GM12878 (cell line): ENCODE data around the gene POLD2. TPM values are rescaled to one million over a fixed set of nuclear protein-coding genes. Genes with fewer than 3 reads are reported as not detected.

ENCODE experiments used
- ATAC-seq: fragments of 200-7000 bp; cut with Tn5 transposase; 3 replicates; pipeline ENCODE4 v1.9.1; 2020; ENCODE audit warnings: mild to moderate bottlenecking, moderate library complexity
- BruUV-seq: library from RNA; stranded (reverse); fragments of 400-500 nt; replicated peaks from 2 replicates; lab custom pipeline; 2021; lab: Mats Ljungman, UMichigan
- CTCF ChIA-PET: fragments of 300-600 bp; sonication (Branson Sonifier 250); formaldehyde crosslinking; extraction: SDS; loops from one replicate; lab custom pipeline; 2021; ENCODE audit warnings: inconsistent platforms; lab: Yijun Ruan, JAX
- POLR2A ChIA-PET: fragments of 350-600 bp; formaldehyde crosslinking; extraction: SDS; loops from one replicate; lab custom pipeline; 2021; ENCODE audit warnings: inconsistent platforms; lab: Charles Lee
- RAD21 ChIA-PET: fragments of 300-600 bp; sonication (Branson Sonifier 250); formaldehyde crosslinking; loops from one replicate; lab custom pipeline; 2023; ENCODE audit warnings: antibody characterized with exemption; ENCODE audit not compliant: unreplicated experiment; lab: Charles Lee
- SMC1A ChIA-PET: fragments of 300-600 bp; sonication (Branson Sonifier 250); formaldehyde crosslinking; loops from one replicate; lab custom pipeline; 2023; ENCODE audit not compliant: unreplicated experiment, uncharacterized antibody; lab: Charles Lee
- DNase-seq: peaks from one replicate; pipeline ENCODE4 v3.0.0-alpha.2; 2011; ENCODE audit warnings: low read depth, low spot score
- FAIRE-seq: peaks from 3 replicates; lab custom pipeline; 2011; peaks lifted over from hg19 to GRCh38; lab: Jason Lieb, UNC
- H2AFZ ChIP-seq: 2 replicates; pipeline ENCODE4 v1.6.0; 2011; ENCODE audit warnings: low read depth, low read length, control low read depth; ENCODE audit not compliant: control insufficient read depth
- H3K27ac ChIP-seq: 2 replicates; pipeline ENCODE4 v1.5.1; 2011; ENCODE audit warnings: control low read depth; ENCODE audit not compliant: control insufficient read depth, insufficient read depth
- H3K27me3 ChIP-seq, 2 experiments: replicated peaks in 1 of 2; 2 replicates each; pipeline versions ENCODE4 v1.6.0 to v1.6.1; 2011; ENCODE audit warnings: low read length in 1 of 2; ENCODE audit not compliant: control insufficient read depth in 2 of 2, insufficient read depth in 2 of 2
- H3K36me3 ChIP-seq, 2 experiments: 2 replicates each; pipeline ENCODE4 v1.5.1; 2011; ENCODE audit warnings: low read length in 1 of 2; ENCODE audit not compliant: control insufficient read depth in 2 of 2, insufficient read depth in 2 of 2
- H3K4me1 ChIP-seq: 2 replicates; pipeline ENCODE4 v1.6.1; 2011; ENCODE audit warnings: mild to moderate bottlenecking, low read length, moderate library complexity, mixed read lengths; ENCODE audit not compliant: control insufficient read depth, insufficient read depth
- H3K4me2 ChIP-seq: 2 replicates; pipeline ENCODE4 v1.6.0; 2011; ENCODE audit warnings: control low read depth; ENCODE audit not compliant: control insufficient read depth, insufficient read depth
- H3K4me3 ChIP-seq: fragments of 200-600 bp; sonication (generic); 2 replicates; pipeline ENCODE4 v1.5.1; 2016
- H3K79me2 ChIP-seq: 2 replicates; pipeline ENCODE4 v1.6.0; 2011; ENCODE audit warnings: low read length; ENCODE audit not compliant: control insufficient read depth, insufficient read depth
- H3K9ac ChIP-seq: 2 replicates; pipeline ENCODE4 v1.8.0; 2011; ENCODE audit warnings: low read length, control low read depth, mixed read lengths; ENCODE audit not compliant: control insufficient read depth, insufficient read depth
- H3K9me3 ChIP-seq: replicated peaks from 3 replicates; pipeline ENCODE4 v1.5.1; 2011; ENCODE audit warnings: mild to moderate bottlenecking, low read length; ENCODE audit not compliant: control insufficient read depth, insufficient read depth
- H4K20me1 ChIP-seq: 2 replicates; pipeline ENCODE4 v1.6.0; 2011; ENCODE audit not compliant: control insufficient read depth, insufficient read depth
- CBFB ChIP-seq: IDR thresholded peaks from 2 replicates; pipeline ENCODE4 v1.6.1; 2016; ENCODE audit warnings: antibody characterized with exemption, low read depth
- HDAC6 ChIP-seq: fragments of 200-600 bp; sonication (generic); IDR thresholded peaks from one replicate; pipeline ENCODE4 v1.8.0; 2017; ENCODE audit warnings: antibody characterized with exemption; ENCODE audit not compliant: unreplicated experiment
- IRF3 ChIP-seq: fragments of 450-650 bp; IDR thresholded peaks from 2 replicates; pipeline ENCODE4 v1.6.1; 2014; ENCODE audit warnings: mild to moderate bottlenecking
- JUNB ChIP-seq: IDR thresholded peaks from 2 replicates; pipeline ENCODE4 v1.6.1; 2016; ENCODE audit warnings: antibody characterized with exemption, mild to moderate bottlenecking
- KLF5 ChIP-seq: fragments of 450-650 bp; IDR thresholded peaks from 2 replicates; pipeline ENCODE4 v1.6.1; 2014; ENCODE audit warnings: mild to moderate bottlenecking; ENCODE audit not compliant: partially characterized antibody
- NFYB ChIP-seq: IDR thresholded peaks from 2 replicates; pipeline ENCODE4 v1.6.1; 2011; ENCODE audit warnings: low read depth, mild to moderate bottlenecking, low read length, improper control_type of control experiment, moderate library complexity; ENCODE audit not compliant: insufficient read depth
- REST ChIP-seq: IDR thresholded peaks from 2 replicates; pipeline ENCODE4 v1.6.1; 2012; ENCODE audit warnings: mild to moderate bottlenecking, low read depth, low read length
- STAT1 ChIP-seq: fragments of 450-650 bp; conservative IDR thresholded peaks from 2 replicates; pipeline ENCODE4 v1.6.1; 2014; ENCODE audit warnings: antibody characterized with exemption, mild to moderate bottlenecking
- STAT3 ChIP-seq: IDR thresholded peaks from 2 replicates; pipeline ENCODE4 v1.6.1; 2011; ENCODE audit warnings: low read depth, low read length, improper control_type of control experiment
- SUPT20H ChIP-seq: IDR thresholded peaks from 2 replicates; pipeline ENCODE4 v1.6.1; 2011; ENCODE audit warnings: low read depth, mild to moderate bottlenecking, low read length, moderate library complexity, borderline replicate concordance; ENCODE audit not compliant: control insufficient read depth
- WRNIP1 ChIP-seq: IDR thresholded peaks from 2 replicates; pipeline ENCODE4 v1.6.1; 2011; ENCODE audit warnings: low read depth, low read length, improper control_type of control experiment, borderline replicate concordance
- ZNF384 ChIP-seq: IDR thresholded peaks from 2 replicates; pipeline ENCODE4 v1.6.1; 2012; ENCODE audit warnings: low read depth, mild to moderate bottlenecking, low read length, improper control_type of control experiment, borderline replicate concordance
- WGBS: methylation state at CpG from one replicate; pipeline ENCODE4 v1.1.6; 2016; ENCODE audit warnings: low lambda C conversion rate; ENCODE audit not compliant: insufficient replicate concordance, insufficient coverage; ENCODE audit errors: missing lambda C conversion rate; 5-methylcytosine and 5-hydroxymethylcytosine counted together
- in situ Hi-C: fragments of 300-500 bp; cut with MboI; formaldehyde crosslinking; loops from 9 replicates; pipeline ENCODE4 v1.14.3; 2018; ENCODE audit warnings: mixed read lengths
- intact Hi-C: fragments of 100-400 bp; cut with micrococcal nuclease; formaldehyde crosslinking; loops from one replicate; pipeline ENCODE4 v1.14.2; 2022; ENCODE audit not compliant: unreplicated experiment
- polyA plus RNA-seq, 11 experiments: library from polyadenylated mRNA; depleted of rRNA in 4 of 11; unstranded in 6 of 11; stranded (reverse) in 5 of 11; fragments of >200 nt; fragmentation: Nextera tagmentation in 4 of 11; fragmentation: Illumina TruSeq in 1 of 11; extraction: Ambion mirVana in 4 of 11; extraction: Trizol in 1 of 11; gene quantifications; 1 replicate in 1 of 11; 2 replicates in 10 of 11; pipeline versions ENCODE4 v1.2.1 to v1.2.3, GENCODE V29; 2011 to 2016; ENCODE audit warnings: inconsistent platforms in 2 of 11, missing spikeins in 2 of 11, low read depth in 1 of 11
- total RNA-seq, 4 experiments: library from RNA; depleted of rRNA in 3 of 4; stranded (reverse); fragments of >200 nt in 3 of 4; fragmentation: Illumina TruSeq in 1 of 4; extraction: Trizol in 1 of 4; gene quantifications; 2 replicates each; pipeline versions ENCODE4 v1.2.1 to v1.2.3, GENCODE V29; 2013 to 2021
- TF ChIP-seq, protein P1 (sequence below): IDR thresholded peaks from 2 replicates; pipeline ENCODE4 v1.6.1; 2012; ENCODE audit warnings: low read length, inconsistent platforms

Gene POLD2
- total and polyA plus RNA-seq, 10 of the 15 experiments (the other 5 are each of a cell fraction or from before 2014, with no cell fraction given): 19.1 to 287 (median 169) TPM

DNA sequence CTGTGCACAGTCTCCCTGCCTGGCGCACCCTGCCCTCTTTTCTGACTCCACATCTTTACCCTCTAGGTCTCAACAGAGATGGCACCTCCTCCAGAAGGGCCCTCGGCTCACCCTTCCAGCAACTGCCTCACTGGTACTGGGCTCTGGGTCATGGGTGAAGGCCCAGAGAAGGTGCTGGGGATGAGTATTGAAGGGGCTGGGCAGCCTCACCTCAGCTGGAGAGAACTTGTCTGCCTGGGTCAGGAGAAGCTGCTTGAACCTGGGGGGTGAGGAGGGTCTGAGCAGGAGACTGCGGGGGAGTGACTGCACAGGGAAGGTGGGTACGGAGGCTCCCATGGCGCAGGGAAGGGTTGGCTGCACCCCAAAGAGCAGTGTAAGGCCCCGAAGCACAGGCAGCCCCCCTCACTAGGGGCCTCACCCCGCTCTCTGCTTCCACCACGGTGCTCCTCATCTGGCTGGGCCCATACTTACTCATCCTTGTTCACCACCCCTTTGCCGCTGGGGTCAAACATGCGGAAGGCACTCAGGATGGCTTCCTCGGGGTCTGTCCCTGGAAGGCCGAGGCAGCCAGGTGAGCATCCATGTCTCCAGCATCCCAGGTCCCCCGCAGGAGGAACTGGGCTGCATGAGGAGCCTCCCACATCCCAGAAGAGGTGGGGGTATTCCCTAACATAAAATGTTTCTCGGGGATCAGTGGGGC, 16.1 kb upstream of the POLD2 start:
- 43% methylated on average over 14 of the region's 14 CpGs for WGBS
- Histone ChIP-seq H3K4me1 (no peaks in the 10 kb centered on the region), H3K4me2 (no peak overlapping the region), H2AFZ (no peak overlapping the region), H3K79me2 (no peaks in the 10 kb centered on the region), H4K20me1 (no peaks in the 10 kb centered on the region), H3K4me3 (no peak overlapping the region), H3K9me3 (no peaks in the 10 kb centered on the region), H3K9ac (no peak overlapping the region), H3K27ac (no peak overlapping the region), H3K36me3 (no peaks in the 10 kb centered on the region), H3K27me3 (no peaks in the 10 kb centered on the region)
- no peak for FAIRE-seq
- ATAC-seq: no peak
- BruUV-seq: no TSS peak
- POLR2A ChIA-PET: no interaction called here
- in situ Hi-C loops: no loop called here
- no peak for DNase-seq
- TF ChIP-seq JUNB (no peak), REST (no peak), STAT3 (no peak), WRNIP1 (no peak), KLF5 (no peak), ZNF384 (no peak), IRF3 (no peak), NFYB (no peak), HDAC6 (no peak), SUPT20H (no peak), STAT1 (no peak), CBFB (no peak)
- TF ChIP-seq, protein P1, sequence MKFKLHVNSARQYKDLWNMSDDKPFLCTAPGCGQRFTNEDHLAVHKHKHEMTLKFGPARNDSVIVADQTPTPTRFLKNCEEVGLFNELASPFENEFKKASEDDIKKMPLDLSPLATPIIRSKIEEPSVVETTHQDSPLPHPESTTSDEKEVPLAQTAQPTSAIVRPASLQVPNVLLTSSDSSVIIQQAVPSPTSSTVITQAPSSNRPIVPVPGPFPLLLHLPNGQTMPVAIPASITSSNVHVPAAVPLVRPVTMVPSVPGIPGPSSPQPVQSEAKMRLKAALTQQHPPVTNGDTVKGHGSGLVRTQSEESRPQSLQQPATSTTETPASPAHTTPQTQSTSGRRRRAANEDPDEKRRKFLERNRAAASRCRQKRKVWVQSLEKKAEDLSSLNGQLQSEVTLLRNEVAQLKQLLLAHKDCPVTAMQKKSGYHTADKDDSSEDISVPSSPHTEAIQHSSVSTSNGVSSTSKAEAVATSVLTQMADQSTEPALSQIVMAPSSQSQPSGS: no peak
- SMC1A ChIA-PET: no interaction called here
- intact Hi-C loops: no loop called here
- CTCF ChIA-PET: no interaction called here
- RAD21 ChIA-PET: no interaction called here
